Large intestine (tissue), 3 donors: ENCODE results near the gene BABAM2. TPM values are rescaled to one million over a fixed set of nuclear protein-coding genes. Genes with fewer than 3 reads are reported as not detected.

Source experiments
- DNase-seq, 2 donors: peaks; one replicate each; pipeline versions ENCODE4 v3.0.0 to v3.0.0-alpha.2; 2013
- H3K27ac ChIP-seq: one replicate; pipeline ENCODE4 v1.5.1; 2013; ENCODE audit warnings: low read length
- H3K27me3 ChIP-seq: 2 replicates; pipeline ENCODE4 v1.6.1; 2013; ENCODE audit warnings: low read length; ENCODE audit not compliant: control insufficient read depth, insufficient read depth
- H3K36me3 ChIP-seq: 2 replicates; pipeline ENCODE4 v1.6.1; 2013; ENCODE audit warnings: low read length; ENCODE audit not compliant: control insufficient read depth, insufficient read depth
- H3K4me1 ChIP-seq: one replicate; pipeline ENCODE4 v1.6.1; 2013; ENCODE audit warnings: low read length; ENCODE audit not compliant: control insufficient read depth, insufficient read depth
- H3K4me3 ChIP-seq: one replicate; pipeline ENCODE4 v1.5.1; 2013; ENCODE audit warnings: low read length
- H3K9me3 ChIP-seq: one replicate; pipeline ENCODE4 v1.6.1; 2013; ENCODE audit warnings: mild to moderate bottlenecking, low read depth, low read length, moderate library complexity; ENCODE audit not compliant: control insufficient read depth
- WGBS: methylation state at CpG from one replicate; pipeline ENCODE4 v1.1.5; 2013; ENCODE audit warnings: low lambda C conversion rate; ENCODE audit not compliant: insufficient coverage; 5-methylcytosine and 5-hydroxymethylcytosine counted together
- polyA plus RNA-seq: library from polyadenylated mRNA; unstranded; fragments of 120-200 nt; gene quantifications from one replicate; pipeline ENCODE4 v1.2.1, GENCODE V29; 2013

BABAM2 gene
- polyA plus RNA-seq, 1 donor = 32.0 TPM

- no peak for DNase-seq
- no CpG with 5 or more reads among the region's 1 CpG for WGBS
- Histone ChIP-seq H3K27me3 (no peaks in the 10 kb centered on the region), H3K4me1 (no peaks in the 10 kb centered on the region), H3K4me3 (no peak overlapping the region), H3K9me3 (no peaks in the 10 kb centered on the region), H3K36me3 (peaks cover 2% of the 10 kb centered on the region), H3K27ac (no peak overlapping the region)
Measured at GRCh38 chr2:27906074-27906473, 15.5 kb downstream of the BABAM2 start.

GRCh38 chr2:27907547-27907946, 17.0 kb downstream of the BABAM2 start:
- H3K27me3 ChIP-seq = no peaks in the 10 kb centered on the region
- no CpG with 5 or more reads among the region's 3 CpGs for WGBS
- DNase-seq = no peak
- no peak overlapping the region for H3K4me3 ChIP-seq
- no peaks in the 10 kb centered on the region for H3K4me1 ChIP-seq
- H3K27ac ChIP-seq = no peak overlapping the region
- H3K36me3 ChIP-seq = peaks cover 2% of the 10 kb centered on the region
- H3K9me3 ChIP-seq = no peaks in the 10 kb centered on the region

GRCh38 chr2:27909901-27910300, 19.4 kb downstream of the BABAM2 start:
- no peaks in the 10 kb centered on the region for H3K36me3 ChIP-seq
- no peak overlapping the region for H3K27ac ChIP-seq
- no peaks in the 10 kb centered on the region for H3K4me1 ChIP-seq
- H3K9me3 ChIP-seq = no peaks in the 10 kb centered on the region
- H3K4me3 ChIP-seq = no peak overlapping the region
- DNase-seq = no peak
- H3K27me3 ChIP-seq = no peaks in the 10 kb centered on the region
- 100% methylated on average over 1 of the region's 2 CpGs for WGBS

GRCh38 chr2:27911458-27912210, 21.1 kb downstream of the BABAM2 start:
- DNase-seq = no peak
- Histone ChIP-seq H3K4me3 (no peak overlapping the region), H3K9me3 (no peaks in the 10 kb centered on the region), H3K27ac (no peak overlapping the region), H3K27me3 (no peaks in the 10 kb centered on the region), H3K36me3 (no peaks in the 10 kb centered on the region), H3K4me1 (no peaks in the 10 kb centered on the region)
- 100% methylated on average over 2 of the region's 2 CpGs for WGBS

GRCh38 chr2:27912512-27912911, 22.0 kb downstream of the BABAM2 start:
- no peaks in the 10 kb centered on the region for H3K4me1 ChIP-seq
- H3K27ac ChIP-seq = no peak overlapping the region
- no peaks in the 10 kb centered on the region for H3K9me3 ChIP-seq
- no peaks in the 10 kb centered on the region for H3K36me3 ChIP-seq
- no CpG with 5 or more reads among the region's 2 CpGs for WGBS
- no peak for DNase-seq
- H3K27me3 ChIP-seq = no peaks in the 10 kb centered on the region
- no peak overlapping the region for H3K4me3 ChIP-seq

GRCh38 chr2:27914041-27914804, 23.7 kb downstream of the BABAM2 start:
- no peaks in the 10 kb centered on the region for H3K9me3 ChIP-seq
- no peaks in the 10 kb centered on the region for H3K27me3 ChIP-seq
- peak overlapping the region; percentile 9 for H3K27ac ChIP-seq
- H3K4me1 ChIP-seq = no peaks in the 10 kb centered on the region
- no peak overlapping the region for H3K4me3 ChIP-seq
- DNase-seq = no peak
- no peaks in the 10 kb centered on the region for H3K36me3 ChIP-seq
- WGBS = 100% methylated on average over 1 of the region's 2 CpGs

- Histone ChIP-seq H3K36me3 (no peaks in the 10 kb centered on the region), H3K4me1 (no peaks in the 10 kb centered on the region), H3K27ac (no peak overlapping the region), H3K27me3 (no peaks in the 10 kb centered on the region), H3K4me3 (no peak overlapping the region), H3K9me3 (no peaks in the 10 kb centered on the region)
- DNase-seq = no peak
Measured at GRCh38 chr2:27914805-27915175, 24.3 kb downstream of the BABAM2 start.

GRCh38 chr2:27915191-27915590, 24.7 kb downstream of the BABAM2 start:
- Histone ChIP-seq H3K9me3 (no peaks in the 10 kb centered on the region), H3K27me3 (no peaks in the 10 kb centered on the region), H3K4me3 (no peak overlapping the region), H3K27ac (no peak overlapping the region), H3K36me3 (no peaks in the 10 kb centered on the region), H3K4me1 (no peaks in the 10 kb centered on the region)
- DNase-seq = no peak
- WGBS = 100% methylated on average over 1 of the region's 5 CpGs

GRCh38 chr2:27915874-27916273, 25.3 kb downstream of the BABAM2 start:
- Histone ChIP-seq H3K4me3 (no peak overlapping the region), H3K27ac (no peak overlapping the region), H3K27me3 (no peaks in the 10 kb centered on the region), H3K36me3 (no peaks in the 10 kb centered on the region), H3K9me3 (no peaks in the 10 kb centered on the region), H3K4me1 (no peaks in the 10 kb centered on the region)
- DNase-seq = no peak

- Histone ChIP-seq H3K9me3 (no peaks in the 10 kb centered on the region), H3K27ac (no peak overlapping the region), H3K27me3 (no peaks in the 10 kb centered on the region), H3K36me3 (no peaks in the 10 kb centered on the region), H3K4me3 (no peak overlapping the region), H3K4me1 (no peaks in the 10 kb centered on the region)
- no peak for DNase-seq
- WGBS = 100% methylated on average over 1 of the region's 1 CpG
Measured at GRCh38 chr2:27916293-27916995, 25.9 kb downstream of the BABAM2 start.
